ENCODE data around the gene DCLRE1A.
A peak's percentile ranks its signal among the peaks of the same experiment; 100 is the strongest.

The DCLRE1A gene

GRCh38 chr10:113893570-113893969 lies 39.7 kb upstream of the DCLRE1A start:
- H3K27ac Mint-ChIP-seq, result peak overlapping the region; percentile 14
- no peaks in the 10 kb centered on the region for H3K9me3 Mint-ChIP-seq
- H3K4me3 Mint-ChIP-seq, result no peak overlapping the region
- H3K4me1 Mint-ChIP-seq, result no peaks in the 10 kb centered on the region
- H3K36me3 Mint-ChIP-seq (ENCODE audit: low read depth), result peaks cover 53% of the 10 kb centered on the region
- DNase-seq, result no peak
- no peak for TF ChIP-seq CTCF (IDR thresholded peaks at IDR 0.05)
- no peaks in the 10 kb centered on the region for H3K27me3 Mint-ChIP-seq (ENCODE audit: low read depth, poor library complexity)

- no peak for DNase-seq
- no peaks in the 10 kb centered on the region for H3K27me3 Mint-ChIP-seq (ENCODE audit: low read depth, poor library complexity)
- H3K9me3 Mint-ChIP-seq, result peaks cover 6% of the 10 kb centered on the region
- H3K27ac Mint-ChIP-seq, result peak overlapping the region; percentile 24
- no peak overlapping the region for H3K4me3 Mint-ChIP-seq
- TF ChIP-seq CTCF (IDR thresholded peaks at IDR 0.05), result no peak
- H3K4me1 Mint-ChIP-seq, result no peaks in the 10 kb centered on the region
- peaks cover 66% of the 10 kb centered on the region for H3K36me3 Mint-ChIP-seq (ENCODE audit: low read depth)
These were observed 37.6 kb upstream of the DCLRE1A start for GRCh38 chr10:113891476-113891875.

- Mint-ChIP-seq H3K9me3 (peaks cover 7% of the 10 kb centered on the region), H3K4me3 (no peak overlapping the region), H3K4me1 (no peaks in the 10 kb centered on the region), H3K36me3 (ENCODE audit: low read depth) (peaks cover 72% of the 10 kb centered on the region), H3K27ac (no peak overlapping the region), H3K27me3 (ENCODE audit: low read depth, poor library complexity) (no peaks in the 10 kb centered on the region)
- DNase-seq, result no peak
- no peak for TF ChIP-seq CTCF (IDR thresholded peaks at IDR 0.05)
These were observed 36.9 kb upstream of the DCLRE1A start for GRCh38 chr10:113890769-113891168.

- DNase-seq, result no peak
- Mint-ChIP-seq H3K36me3 (ENCODE audit: low read depth) (peaks cover 72% of the 10 kb centered on the region), H3K4me3 (no peak overlapping the region), H3K4me1 (no peaks in the 10 kb centered on the region), H3K9me3 (peaks cover 7% of the 10 kb centered on the region), H3K27ac (no peak overlapping the region), H3K27me3 (ENCODE audit: low read depth, poor library complexity) (no peaks in the 10 kb centered on the region)
- TF ChIP-seq CTCF (IDR thresholded peaks at IDR 0.05), result no peak
These were observed 36.0 kb upstream of the DCLRE1A start for GRCh38 chr10:113889911-113890310.

GRCh38 chr10:113882240-113882639 lies 28.4 kb upstream of the DCLRE1A start:
- DNase-seq, result no peak
- H3K27me3 Mint-ChIP-seq (ENCODE audit: low read depth, poor library complexity), result no peaks in the 10 kb centered on the region
- no peak overlapping the region for H3K4me3 Mint-ChIP-seq
- TF ChIP-seq CTCF (IDR thresholded peaks at IDR 0.05), result no peak
- no peak overlapping the region for H3K27ac Mint-ChIP-seq
- no peaks in the 10 kb centered on the region for H3K4me1 Mint-ChIP-seq
- H3K36me3 Mint-ChIP-seq (ENCODE audit: low read depth), result peaks cover 75% of the 10 kb centered on the region
- peaks cover 10% of the 10 kb centered on the region for H3K9me3 Mint-ChIP-seq

GRCh38 chr10:113880236-113880635 lies 26.4 kb upstream of the DCLRE1A start:
- no peak for TF ChIP-seq CTCF (IDR thresholded peaks at IDR 0.05)

More at GRCh38 chr10:113880236-113880635, 26.4 kb upstream of the DCLRE1A start:
- DNase-seq, result no peak
- Mint-ChIP-seq H3K9me3 (peaks cover 3% of the 10 kb centered on the region), H3K27me3 (ENCODE audit: low read depth, poor library complexity) (no peaks in the 10 kb centered on the region), H3K4me3 (no peak overlapping the region), H3K36me3 (ENCODE audit: low read depth) (peaks cover 75% of the 10 kb centered on the region), H3K27ac (no peak overlapping the region), H3K4me1 (no peaks in the 10 kb centered on the region)

Measured in nephron progenitor cell (in vitro differentiated cells).